Activated CD4-positive, alpha-beta T cell treated with anti-CD3 and anti-CD28 coated beads, Interleukin-10, Interleukin-2, amounts not matched to agents 100 ng/mL and 50 ng/mL, durations not matched to agents 16 hours and 8 hours (primary cell): ENCODE results near the gene TPR.
A peak's percentile ranks its signal among the peaks of the same experiment; 100 is the strongest.

Source experiments
- DNase-seq: peaks from one replicate; pipeline ENCODE4 v3.0.0-alpha.2; 2020

Gene TPR

DNA sequence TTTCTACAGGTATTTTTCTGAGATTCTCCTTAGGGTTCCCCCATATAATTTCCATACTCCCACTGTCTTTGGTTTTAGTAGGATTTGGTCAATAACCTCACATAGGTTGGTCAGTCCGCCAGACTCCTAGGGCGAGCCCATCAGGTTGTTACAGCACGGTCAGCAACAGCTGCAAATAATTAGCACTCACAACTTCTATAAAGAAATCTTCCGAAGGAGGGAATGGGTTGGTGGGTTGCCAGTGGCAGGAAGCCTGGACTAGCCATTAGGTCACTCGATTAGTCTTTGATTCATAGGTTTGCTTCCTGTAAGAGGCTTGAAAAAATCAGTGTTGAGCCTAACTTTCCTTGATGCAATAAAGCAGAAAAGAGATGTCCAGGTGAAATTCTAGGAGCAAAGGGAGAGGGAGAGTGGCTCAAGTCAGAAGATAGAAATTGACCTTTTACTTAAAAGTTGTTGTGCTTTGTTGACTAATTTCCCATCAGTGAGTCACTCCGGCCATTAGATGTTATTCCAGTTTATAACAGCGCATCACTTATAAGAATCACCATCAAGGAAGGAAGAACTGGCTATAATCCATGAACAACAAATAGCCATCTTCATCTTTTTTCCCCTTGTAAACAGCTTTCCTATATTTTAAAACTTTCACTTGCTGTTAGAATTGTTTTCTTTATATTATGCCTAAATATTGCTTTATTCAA lies 88.3 kb downstream of the TPR start:
- no peak for DNase-seq

DNA sequence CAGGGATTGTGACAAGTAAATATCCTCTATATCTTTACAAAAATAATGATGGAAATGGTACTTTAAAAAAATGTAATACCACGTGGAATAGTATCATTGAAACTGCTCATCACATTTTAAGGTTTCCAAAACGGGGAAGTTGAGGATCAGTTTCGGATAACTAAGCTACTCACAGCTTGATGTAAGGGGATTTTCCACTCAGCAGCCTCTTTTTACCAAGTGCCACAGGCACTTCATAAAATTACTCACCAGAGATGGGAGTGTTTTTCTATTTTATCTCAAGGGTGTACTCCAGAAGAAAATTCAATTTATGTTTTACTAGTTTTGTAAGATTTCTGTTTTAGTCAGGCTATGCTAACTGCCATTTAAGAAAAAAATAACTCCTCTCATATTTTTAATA lies 91.7 kb downstream of the TPR start:
- peak; percentile 54 for DNase-seq

DNA sequence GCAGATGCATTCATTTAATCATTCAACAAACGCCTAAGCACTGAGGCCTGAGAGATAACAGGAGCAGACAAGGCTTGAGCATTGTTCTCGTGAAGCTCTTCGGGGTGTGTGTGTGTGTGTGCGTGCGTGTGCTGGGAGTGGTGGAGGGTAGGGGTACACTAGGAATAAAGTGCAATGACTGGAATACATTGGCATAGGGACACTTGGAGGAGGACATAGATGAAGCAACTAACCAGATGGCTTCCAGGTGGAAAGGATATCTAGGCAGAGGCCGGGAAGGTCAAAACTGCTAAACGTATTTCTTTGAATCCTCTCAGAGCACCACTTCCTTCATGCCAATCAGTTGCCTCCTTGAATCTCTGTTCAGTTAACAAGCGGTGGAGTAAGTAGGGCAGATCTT lies 92.6 kb downstream of the TPR start:
- DNase-seq, result no peak

DNA sequence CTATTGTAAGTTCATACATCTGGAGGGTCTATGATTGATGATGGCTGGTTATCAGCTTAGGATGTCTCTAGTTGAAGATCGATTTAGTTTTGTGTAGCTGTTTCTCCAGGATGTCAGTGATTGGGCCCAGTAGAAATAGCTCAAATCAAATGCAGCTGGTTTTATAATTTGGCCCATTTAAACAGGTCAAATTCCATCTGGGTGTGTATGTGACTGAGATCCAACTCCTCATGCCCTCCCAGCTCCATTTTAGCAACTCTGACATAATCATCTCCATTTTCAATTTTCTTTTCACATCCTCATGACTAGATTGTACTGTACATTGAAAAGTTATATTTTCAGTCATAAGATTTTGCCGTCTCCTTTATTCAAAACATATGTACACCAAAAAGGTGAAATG lies 99.2 kb downstream of the TPR start:
- DNase-seq, result no peak

DNA sequence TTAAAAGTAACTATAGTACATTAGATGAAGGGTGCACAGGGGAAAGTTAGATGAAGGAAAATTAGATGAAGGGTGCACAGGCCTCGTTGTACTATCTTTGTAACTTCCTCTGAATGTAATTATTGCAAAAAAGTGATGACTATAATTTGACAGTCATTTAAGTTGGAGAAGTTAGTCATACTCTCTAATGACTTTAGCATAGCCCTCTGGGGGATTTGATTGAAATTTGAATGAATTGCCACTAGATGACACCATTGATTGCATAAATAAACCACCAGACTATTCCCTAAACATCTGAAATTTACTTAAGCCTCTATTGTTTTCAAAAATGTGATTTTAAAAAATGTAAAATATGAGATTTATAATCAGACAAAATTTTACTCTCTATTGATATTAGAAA lies 102.6 kb downstream of the TPR start:
- peak; percentile 29 for DNase-seq

DNA sequence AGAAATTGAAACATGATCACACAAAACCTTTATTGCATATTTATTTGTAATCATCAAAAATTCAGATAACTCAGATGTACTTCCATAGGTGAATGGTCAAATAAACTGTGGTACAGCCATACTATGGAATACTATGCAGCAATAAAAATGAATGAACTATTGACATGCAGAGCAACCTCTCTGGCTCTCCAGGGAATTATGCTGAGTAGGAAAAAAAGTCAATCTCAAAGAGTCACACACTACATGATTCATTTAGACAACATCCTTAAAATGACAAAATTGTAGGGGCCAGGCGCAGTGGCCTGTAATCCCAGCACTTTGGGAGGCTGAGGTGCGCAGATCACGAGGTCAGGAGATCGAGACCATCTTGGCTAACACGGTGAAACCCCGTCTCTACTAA lies 104.0 kb downstream of the TPR start:
- DNase-seq, result no peak
